Fibroblast of the aortic adventitia (primary cell): ENCODE measurements around the gene NECAP2. TPM values are rescaled to one million over a fixed set of nuclear protein-coding genes. Genes with fewer than 3 reads are reported as not detected.

Experiments used
- DNase-seq: peaks from one replicate; pipeline ENCODE4 v3.0.0-alpha.2; 2010; ENCODE audit warnings: low read depth
- H3K4me3 ChIP-seq: 2 replicates; pipeline ENCODE4 v1.5.1; 2011; ENCODE audit warnings: low read depth, mild to moderate bottlenecking, control low read depth, low read length, moderate library complexity
- CTCF ChIP-seq: IDR thresholded peaks from 2 replicates; pipeline ENCODE4 v1.5.1; 2011; ENCODE audit warnings: mild to moderate bottlenecking, low read length, control low read depth, inconsistent platforms; ENCODE audit not compliant: insufficient read depth
- total RNA-seq: library from RNA; depleted of rRNA; stranded (reverse); fragments of >200 nt; gene quantifications from 2 replicates; pipeline ENCODE4 v1.2.3, GENCODE V29; 2012; ENCODE audit warnings: low replicate concordance

The NECAP2 gene
- total RNA-seq, 1 donor, result 73.9 TPM

- no peak for TF ChIP-seq CTCF
- no peak for DNase-seq
- H3K4me3 ChIP-seq, result no peak overlapping the region
Observed at GRCh38 chr1:16397120-16397519, 43.4 kb upstream of the NECAP2 start.

- no peak for DNase-seq
- H3K4me3 ChIP-seq, result no peak overlapping the region
- TF ChIP-seq CTCF, result no peak
Observed at GRCh38 chr1:16398371-16398953, 42.1 kb upstream of the NECAP2 start.

- DNase-seq, result no peak
- no peak overlapping the region for H3K4me3 ChIP-seq
- TF ChIP-seq CTCF, result no peak
Observed at GRCh38 chr1:16402742-16403141, 37.8 kb upstream of the NECAP2 start.

GRCh38 chr1:16405441-16405840, 35.1 kb upstream of the NECAP2 start:
- no peak overlapping the region for H3K4me3 ChIP-seq
- no peak for TF ChIP-seq CTCF
- DNase-seq, result no peak

- TF ChIP-seq CTCF, result no peak
- DNase-seq, result no peak
- no peak overlapping the region for H3K4me3 ChIP-seq
Observed at GRCh38 chr1:16406868-16407267, 33.7 kb upstream of the NECAP2 start.

- no peak for TF ChIP-seq CTCF
- no peak overlapping the region for H3K4me3 ChIP-seq
- no peak for DNase-seq
Observed at GRCh38 chr1:16409536-16410152, 30.9 kb upstream of the NECAP2 start.

GRCh38 chr1:16410803-16411202, 29.7 kb upstream of the NECAP2 start:
- no peak for DNase-seq
- H3K4me3 ChIP-seq, result no peak overlapping the region
- no peak for TF ChIP-seq CTCF
